AG10803 (cell line): ENCODE measurements around the gene KRT5.
A peak's percentile ranks its signal among the peaks of the same experiment; 100 is the strongest.
"Not testable (repeated sequence)": the region's sequence is repeated elsewhere in the genome, so short reads cannot be mapped to it uniquely, and the experiment has no call there.

Experiments used
- DNase-seq: peaks from one replicate; pipeline ENCODE4 v3.0.0; 2010; ENCODE audit warnings: low read depth
- H3K4me3 ChIP-seq: 2 replicates; pipeline ENCODE4 v1.5.1; 2011; ENCODE audit warnings: mild to moderate bottlenecking, low read length, control low read depth
- TF ChIP-seq, protein P1 (sequence below): conservative IDR thresholded peaks from 2 replicates; pipeline ENCODE4 v1.5.1; 2011; ENCODE audit warnings: mild to moderate bottlenecking, low read length, control low read depth, inconsistent platforms

KRT5 gene

DNA sequence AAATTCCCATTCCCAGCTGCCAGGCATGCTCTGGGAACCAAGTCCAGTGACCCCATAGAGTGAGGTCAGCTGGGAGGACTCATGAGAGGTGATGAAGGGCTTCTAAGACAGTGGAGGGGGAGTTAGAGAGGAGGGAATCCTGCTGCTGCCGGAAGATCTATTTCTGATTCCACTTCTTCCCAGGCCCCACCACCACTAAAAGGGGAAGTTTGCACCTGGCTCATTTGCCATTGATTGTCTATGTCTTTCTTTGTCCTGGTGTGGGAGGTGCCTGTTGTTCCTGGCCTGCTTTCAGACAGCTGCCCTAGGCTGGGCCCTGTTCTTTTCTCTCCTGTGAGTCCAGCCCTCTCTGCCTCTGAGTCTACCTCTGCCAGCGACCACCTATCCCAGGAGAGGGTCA lies 24.1 kb downstream of the KRT5 start:
- H3K4me3 ChIP-seq, result no peak overlapping the region
- peak; percentile 4 for DNase-seq
- TF ChIP-seq, protein P1, sequence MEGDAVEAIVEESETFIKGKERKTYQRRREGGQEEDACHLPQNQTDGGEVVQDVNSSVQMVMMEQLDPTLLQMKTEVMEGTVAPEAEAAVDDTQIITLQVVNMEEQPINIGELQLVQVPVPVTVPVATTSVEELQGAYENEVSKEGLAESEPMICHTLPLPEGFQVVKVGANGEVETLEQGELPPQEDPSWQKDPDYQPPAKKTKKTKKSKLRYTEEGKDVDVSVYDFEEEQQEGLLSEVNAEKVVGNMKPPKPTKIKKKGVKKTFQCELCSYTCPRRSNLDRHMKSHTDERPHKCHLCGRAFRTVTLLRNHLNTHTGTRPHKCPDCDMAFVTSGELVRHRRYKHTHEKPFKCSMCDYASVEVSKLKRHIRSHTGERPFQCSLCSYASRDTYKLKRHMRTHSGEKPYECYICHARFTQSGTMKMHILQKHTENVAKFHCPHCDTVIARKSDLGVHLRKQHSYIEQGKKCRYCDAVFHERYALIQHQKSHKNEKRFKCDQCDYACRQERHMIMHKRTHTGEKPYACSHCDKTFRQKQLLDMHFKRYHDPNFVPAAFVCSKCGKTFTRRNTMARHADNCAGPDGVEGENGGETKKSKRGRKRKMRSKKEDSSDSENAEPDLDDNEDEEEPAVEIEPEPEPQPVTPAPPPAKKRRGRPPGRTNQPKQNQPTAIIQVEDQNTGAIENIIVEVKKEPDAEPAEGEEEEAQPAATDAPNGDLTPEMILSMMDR, result no peak

DNA sequence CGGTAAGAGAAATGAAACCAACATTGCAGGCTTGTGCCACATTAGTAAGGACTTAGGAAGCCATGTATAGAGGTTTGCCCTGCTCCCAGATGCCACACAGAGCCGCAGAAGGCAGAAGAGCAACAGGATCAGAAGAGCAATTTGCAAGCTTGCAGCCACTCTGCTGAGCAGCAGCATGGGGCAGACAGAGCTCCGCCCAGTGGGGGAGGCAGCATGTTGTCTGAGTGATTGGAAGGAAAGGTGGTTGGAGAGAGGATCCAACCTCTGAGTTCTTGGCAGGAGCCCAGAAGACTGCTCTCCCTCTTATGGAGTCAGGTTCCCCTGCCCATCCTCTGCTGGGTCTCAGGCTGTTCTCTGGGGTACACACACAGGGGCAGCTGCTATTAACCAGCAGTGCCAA lies 24.8 kb downstream of the KRT5 start:
- TF ChIP-seq, protein P1, result no peak
- no peak overlapping the region for H3K4me3 ChIP-seq
- peak; percentile 13 for DNase-seq

DNA sequence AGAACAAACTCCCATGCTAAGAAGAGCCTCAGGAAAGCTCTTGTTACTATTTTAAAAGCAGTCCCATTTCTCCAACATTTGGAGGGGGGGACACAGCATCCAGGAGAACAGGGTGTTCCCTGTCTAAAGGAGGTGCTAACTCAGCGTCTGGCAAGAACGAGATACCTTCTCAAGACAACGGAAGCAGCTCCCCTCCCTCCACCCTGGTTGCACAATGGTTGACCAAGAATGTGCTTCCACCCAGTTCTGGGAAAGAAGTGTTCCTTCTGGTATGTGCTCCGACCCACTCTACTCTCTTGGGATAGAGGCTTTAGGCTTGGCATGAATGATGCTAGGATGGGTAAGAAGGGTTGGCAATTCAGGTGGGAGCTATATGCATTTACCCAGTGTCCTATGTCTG lies 25.7 kb downstream of the KRT5 start:
- TF ChIP-seq, protein P1, result no peak
- H3K4me3 ChIP-seq, result no peak overlapping the region
- peak; percentile 87 for DNase-seq

DNA sequence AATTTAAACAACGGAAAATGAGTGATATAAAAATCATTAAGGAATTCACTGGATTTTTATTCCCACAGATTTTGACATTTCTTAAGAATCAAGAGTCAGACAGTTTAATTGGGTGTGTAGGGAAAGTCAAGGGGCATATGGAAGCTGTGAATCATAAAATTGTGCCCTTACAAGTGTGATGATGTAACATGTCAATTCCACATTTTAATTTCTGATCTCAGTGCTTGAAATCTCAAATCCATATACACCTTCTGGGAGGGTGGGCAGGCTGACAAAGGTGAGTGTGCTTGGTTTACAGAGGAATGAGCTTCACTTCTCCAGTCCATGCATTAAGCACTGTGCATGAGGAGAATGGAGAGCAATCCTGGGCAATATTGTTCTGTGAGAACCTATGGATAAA lies 26.1 kb downstream of the KRT5 start:
- peak; percentile 16 for DNase-seq
- no peak overlapping the region for H3K4me3 ChIP-seq
- TF ChIP-seq, protein P1, result no peak

DNA sequence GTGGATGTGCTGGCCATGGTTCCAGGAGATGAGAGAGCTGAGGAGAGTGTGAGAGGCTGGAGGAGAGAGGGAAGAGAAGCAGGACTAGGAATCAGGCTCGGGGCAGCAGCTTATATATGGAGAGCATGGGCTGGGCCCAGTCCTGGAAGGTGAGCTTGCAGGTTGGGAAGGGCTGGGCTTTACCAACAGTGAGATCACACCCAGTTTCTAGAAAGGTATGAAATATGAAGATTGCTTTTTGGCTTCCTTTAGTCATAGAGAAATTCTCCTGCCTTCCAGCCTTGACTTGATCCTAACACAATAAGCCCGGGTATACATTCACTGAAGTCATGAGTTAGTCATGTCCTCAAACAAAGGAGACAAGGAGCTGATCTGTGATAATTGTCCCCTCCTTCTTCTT lies 27.0 kb downstream of the KRT5 start, which contains the start of gene KRT6A:
Gene KRT6A, minus strand, starts transcription at position 86 of the 400 bp plus-strand sequence. Its CDS starts 69 bp downstream, at position 17.
- H3K4me3 ChIP-seq, result no peak within 1 kb of the TSS
- DNase-seq, result no peak
- TF ChIP-seq, protein P1, result no peak

DNA sequence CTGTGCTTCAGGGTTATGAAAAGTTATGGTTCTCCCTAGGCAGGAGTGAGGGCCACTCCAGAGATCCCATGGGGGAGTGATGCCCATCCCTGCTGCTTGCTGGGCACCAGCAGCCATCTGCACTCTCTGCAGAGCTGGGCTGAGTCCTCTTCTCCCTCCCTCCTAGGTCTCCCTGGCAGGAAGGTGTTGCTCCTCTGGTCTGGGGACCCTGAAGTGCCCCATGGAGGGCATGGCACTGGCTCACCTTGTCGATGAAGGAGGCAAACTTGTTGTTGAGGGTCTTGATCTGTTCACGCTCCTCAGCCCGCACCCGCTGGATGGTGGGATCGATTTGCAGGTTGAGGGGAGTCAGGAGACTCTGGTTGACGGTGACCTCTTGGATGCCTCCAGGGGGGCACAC lies 27.8 kb downstream of the KRT5 start:
- not testable (repeated sequence) for H3K4me3 ChIP-seq, DNase-seq

DNA sequence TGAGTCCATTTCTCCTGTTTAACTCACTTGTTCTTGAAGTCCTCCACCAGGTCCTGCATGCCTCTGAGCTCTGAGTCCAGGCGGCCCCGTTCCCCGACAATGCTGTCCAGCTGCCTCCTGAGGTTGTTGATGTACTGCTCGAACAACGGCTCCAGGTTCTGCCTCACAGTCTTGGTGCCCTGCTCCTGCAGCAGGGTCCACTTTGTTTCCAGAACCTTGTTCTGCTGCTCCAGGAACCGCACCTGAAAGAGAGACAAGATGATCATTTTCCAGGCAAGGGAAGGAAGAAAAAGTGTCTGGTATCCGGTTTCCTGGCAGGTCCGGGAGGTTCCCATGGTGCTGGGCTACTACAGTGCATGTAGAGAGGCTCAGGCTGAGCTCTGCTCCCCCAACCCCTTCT lies 28.7 kb downstream of the KRT5 start:
- not testable (repeated sequence) for H3K4me3 ChIP-seq, DNase-seq

DNA sequence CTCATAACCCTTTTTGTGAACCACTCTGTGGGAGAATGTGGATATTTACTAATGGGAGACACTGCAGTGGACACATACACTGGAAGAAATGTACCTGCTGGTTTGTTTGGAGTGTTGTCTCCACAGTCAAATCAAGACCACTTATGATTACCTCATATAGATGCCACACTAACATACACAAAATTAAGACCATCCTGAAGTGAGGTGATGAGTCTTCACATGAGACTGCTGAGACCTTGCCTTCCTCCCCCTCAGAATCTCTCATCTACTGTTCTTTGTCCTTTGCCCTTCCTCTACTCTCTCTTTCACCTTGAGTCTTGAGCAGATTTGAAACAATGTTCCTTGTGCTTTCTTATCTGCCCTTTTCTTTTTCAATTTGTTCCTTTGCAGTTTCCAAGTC lies 31.5 kb downstream of the KRT5 start:
- TF ChIP-seq, protein P1, result no peak
- DNase-seq, result no peak
- H3K4me3 ChIP-seq, result no peak overlapping the region

DNA sequence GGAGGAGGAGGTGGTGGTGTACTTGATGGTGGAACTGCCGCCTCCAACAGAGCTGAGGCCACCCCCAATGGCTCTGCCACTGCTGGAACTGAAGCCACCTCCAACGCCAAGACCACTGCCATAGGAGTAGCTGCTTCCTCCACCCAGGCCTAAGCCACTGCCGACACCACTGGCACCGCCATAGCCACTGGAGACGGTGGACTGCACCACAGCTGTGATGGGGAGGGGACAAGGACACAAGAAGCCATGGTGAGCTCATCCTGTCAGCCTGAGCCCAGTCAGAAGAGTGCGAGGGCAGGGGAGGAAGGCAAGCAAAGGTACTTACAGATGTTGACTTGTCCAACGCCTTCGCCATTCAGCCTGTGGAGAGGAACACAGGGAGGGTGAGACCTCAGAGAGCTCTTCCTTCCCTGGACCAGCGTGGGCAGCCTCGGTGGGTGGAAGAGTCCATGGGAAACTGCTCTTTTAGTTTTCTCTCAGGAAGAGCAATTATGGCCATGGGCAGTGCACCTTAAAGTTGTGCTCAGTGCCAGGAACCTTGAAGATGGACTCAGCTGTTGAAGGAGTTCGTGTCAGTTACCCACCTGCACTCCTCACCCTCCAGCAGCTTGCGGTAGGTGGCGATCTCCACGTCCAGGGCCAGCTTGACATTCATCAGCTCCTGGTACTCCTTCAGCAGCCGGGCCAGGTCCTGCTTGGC lies 32.3 kb downstream of the KRT5 start:
- DNase-seq, H3K4me3 ChIP-seq: not testable (repeated sequence)
